Measurements from ENCODE around the gene ACVR1B. TPM values are rescaled to one million over a fixed set of nuclear protein-coding genes. Genes with fewer than 3 reads are reported as not detected.

The ACVR1B gene
- total and polyA plus RNA-seq, 4 donors, result 4.0 to 21.9 (median 12.0) TPM

DNA sequence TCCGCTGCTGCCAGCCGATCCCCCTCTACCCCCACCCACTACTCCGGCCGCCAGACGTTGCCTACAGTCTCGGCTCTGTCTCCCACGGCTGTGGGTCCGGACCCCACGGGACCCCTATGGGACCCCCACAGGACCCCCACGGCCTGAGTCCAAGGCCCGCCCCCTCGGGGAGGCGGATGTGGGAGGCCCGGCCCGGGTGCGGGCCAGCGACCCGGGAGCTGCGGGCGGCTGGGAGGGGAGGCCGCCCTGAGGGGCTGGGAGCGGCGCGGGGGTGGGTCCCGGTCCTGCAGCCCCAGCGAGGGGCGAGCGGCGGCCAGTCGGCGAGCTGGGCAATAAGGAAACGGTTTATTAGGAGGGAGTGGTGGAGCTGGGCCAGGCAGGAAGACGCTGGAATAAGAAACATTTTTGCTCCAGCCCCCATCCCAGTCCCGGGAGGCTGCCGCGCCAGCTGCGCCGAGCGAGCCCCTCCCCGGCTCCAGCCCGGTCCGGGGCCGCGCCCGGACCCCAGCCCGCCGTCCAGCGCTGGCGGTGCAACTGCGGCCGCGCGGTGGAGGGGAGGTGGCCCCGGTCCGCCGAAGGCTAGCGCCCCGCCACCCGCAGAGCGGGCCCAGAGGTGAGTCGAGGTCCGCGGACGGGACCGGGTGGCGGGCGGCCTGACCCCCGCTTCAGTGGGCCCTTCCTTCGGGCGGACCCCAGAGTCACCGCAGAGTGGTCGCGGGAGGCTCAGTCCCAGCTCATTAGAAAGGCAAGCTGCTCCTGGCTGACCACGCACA lies 44.2 kb upstream of the ACVR1B start, which contains the start of gene ACVRL1:
TSS of gene ACVRL1 (plus strand) at position 422 of the 773 bp plus-strand sequence. CDS start 4,971 bp downstream, outside the sequence.
- H3K4me1 ChIP-seq (ENCODE audit: control insufficient read depth in 4 of 4, insufficient read depth in 4 of 4, low read length in 3 of 4), result peaks cover 4 to 13% (median 9%) of the 10 kb centered on the region in 4 donors

DNA sequence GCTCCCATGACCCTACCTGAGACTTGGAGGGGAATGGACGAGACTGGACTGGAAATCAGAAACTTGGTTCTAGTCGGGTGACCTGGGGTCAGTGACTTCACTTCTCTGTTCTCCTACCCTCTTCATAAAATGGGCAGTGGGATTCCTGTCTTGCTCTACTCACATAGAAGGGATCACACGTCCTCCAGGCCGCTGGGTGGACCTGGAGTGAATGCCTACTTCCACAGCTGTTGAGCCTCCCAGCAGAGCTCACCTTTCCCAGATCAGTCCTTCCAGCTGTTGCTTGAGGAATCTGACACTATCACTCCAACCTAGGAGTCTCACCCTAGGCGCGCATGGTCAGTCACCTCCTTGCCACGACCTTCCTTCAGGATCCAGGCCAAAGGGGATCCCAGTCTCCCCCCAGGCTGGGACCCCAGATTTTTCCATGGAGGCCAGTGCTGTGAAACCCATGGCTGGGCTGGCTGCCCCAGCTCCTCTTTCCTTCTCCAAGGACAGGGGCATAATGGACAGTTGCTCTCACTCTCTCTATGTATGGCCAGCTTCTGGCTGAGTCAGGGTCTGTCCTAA lies 43.6 kb upstream of the ACVR1B start:
- H3K9ac ChIP-seq (ENCODE audit: low read depth in 1 of 2, low read length in 2 of 2), result no peak overlapping the region

More for the DNA sequence above, 44.2 kb upstream of the ACVR1B start, which contains the start of gene ACVRL1:
- Histone ChIP-seq H3K9ac (ENCODE audit: low read depth in 1 of 2, low read length in 2 of 2) (no peak within 1 kb of the TSS), H3K27me3 (ENCODE audit: control insufficient read depth in 4 of 4, insufficient read depth in 4 of 4, low read length in 3 of 4) (no peaks in the 10 kb centered on the region), H3K9me3 (ENCODE audit: control insufficient read depth in 4 of 4, low read length in 3 of 4) (no peaks in the 10 kb centered on the region), H3K36me3 (ENCODE audit: control insufficient read depth in 4 of 4, insufficient read depth in 3 of 4, low read depth in 1 of 4, low read length in 3 of 4) (no peaks in the 10 kb centered on the region), H3K27ac (ENCODE audit: low read depth in 1 of 2, low read length in 2 of 2) (peak within 1 kb of the TSS in 1 of 2 donors; percentile 56), H3K4me3 (ENCODE audit: low read depth in 1 of 3, low read length in 3 of 3) (peak within 1 kb of the TSS in 1 of 3 donors; percentile 53)
- no peak for TF ChIP-seq FOXA2 (IDR thresholded peaks at IDR 0.05)
- no peak for TF ChIP-seq NR2F2 (IDR thresholded peaks at IDR 0.05)
- TF ChIP-seq YY1 (IDR thresholded peaks at IDR 0.05), result no peak
- TF ChIP-seq, protein P1, sequence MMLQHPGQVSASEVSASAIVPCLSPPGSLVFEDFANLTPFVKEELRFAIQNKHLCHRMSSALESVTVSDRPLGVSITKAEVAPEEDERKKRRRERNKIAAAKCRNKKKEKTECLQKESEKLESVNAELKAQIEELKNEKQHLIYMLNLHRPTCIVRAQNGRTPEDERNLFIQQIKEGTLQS (IDR thresholded peaks at IDR 0.05), result no peak
- no peak for TF ChIP-seq RXRA (IDR thresholded peaks at IDR 0.05)
- no peak for TF ChIP-seq EGR1 (IDR thresholded peaks at IDR 0.05; ENCODE audit: low read depth in 2 of 2)
- no peak for TF ChIP-seq FOXA1 (IDR thresholded peaks at IDR 0.05)
- no peak for TF ChIP-seq TAF1 (conservative IDR thresholded peaks at IDR 0.05)
- TF ChIP-seq, protein P2, sequence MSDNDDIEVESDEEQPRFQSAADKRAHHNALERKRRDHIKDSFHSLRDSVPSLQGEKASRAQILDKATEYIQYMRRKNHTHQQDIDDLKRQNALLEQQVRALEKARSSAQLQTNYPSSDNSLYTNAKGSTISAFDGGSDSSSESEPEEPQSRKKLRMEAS (IDR thresholded peaks at IDR 0.05), result no peak
- DNase-seq (ENCODE audit: low spot score), result no peak
- WGBS, result 16% methylated on average over 74 of the region's 74 CpGs

More for the DNA sequence above, 43.6 kb upstream of the ACVR1B start:
- no peak for DNase-seq (ENCODE audit: low spot score)
- WGBS, result 79% methylated on average over 7 of the region's 7 CpGs
- Histone ChIP-seq H3K9me3 (ENCODE audit: control insufficient read depth in 4 of 4, low read length in 3 of 4) (no peaks in the 10 kb centered on the region), H3K4me1 (ENCODE audit: control insufficient read depth in 4 of 4, insufficient read depth in 4 of 4, low read length in 3 of 4) (peaks cover 4 to 13% (median 9%) of the 10 kb centered on the region in 4 donors), H3K36me3 (ENCODE audit: control insufficient read depth in 4 of 4, insufficient read depth in 3 of 4, low read depth in 1 of 4, low read length in 3 of 4) (no peaks in the 10 kb centered on the region), H3K4me3 (ENCODE audit: low read depth in 1 of 3, low read length in 3 of 3) (peak overlapping the region in 1 of 3 donors; percentile 53), H3K27ac (ENCODE audit: low read depth in 1 of 2, low read length in 2 of 2) (peak overlapping the region in 1 of 2 donors; percentile 56), H3K27me3 (ENCODE audit: control insufficient read depth in 4 of 4, insufficient read depth in 4 of 4, low read length in 3 of 4) (no peaks in the 10 kb centered on the region)
- TF ChIP-seq HNF4A (conservative IDR thresholded peaks at IDR 0.05) (no peak), FOXA2 (IDR thresholded peaks at IDR 0.05) (no peak), NR2F2 (IDR thresholded peaks at IDR 0.05) (no peak), GABPA (IDR thresholded peaks at IDR 0.05 in 1 of 2, conservative IDR thresholded peaks at IDR 0.05 in 1 of 2) (no peak), RXRA (IDR thresholded peaks at IDR 0.05) (no peak), TAF1 (conservative IDR thresholded peaks at IDR 0.05) (no peak), FOXA1 (IDR thresholded peaks at IDR 0.05) (no peak), SP1 (IDR thresholded peaks at IDR 0.05) (no peak), HNF4G (IDR thresholded peaks at IDR 0.05) (no peak), EGR1 (IDR thresholded peaks at IDR 0.05; ENCODE audit: low read depth in 2 of 2) (no peak), JUND (IDR thresholded peaks at IDR 0.05) (no peak), RAD21 (IDR thresholded peaks at IDR 0.05) (no peak), YY1 (IDR thresholded peaks at IDR 0.05) (no peak)
- TF ChIP-seq, protein P2 (IDR thresholded peaks at IDR 0.05), result no peak
- TF ChIP-seq, protein P1 (IDR thresholded peaks at IDR 0.05), result no peak
- TF ChIP-seq, protein P3, sequence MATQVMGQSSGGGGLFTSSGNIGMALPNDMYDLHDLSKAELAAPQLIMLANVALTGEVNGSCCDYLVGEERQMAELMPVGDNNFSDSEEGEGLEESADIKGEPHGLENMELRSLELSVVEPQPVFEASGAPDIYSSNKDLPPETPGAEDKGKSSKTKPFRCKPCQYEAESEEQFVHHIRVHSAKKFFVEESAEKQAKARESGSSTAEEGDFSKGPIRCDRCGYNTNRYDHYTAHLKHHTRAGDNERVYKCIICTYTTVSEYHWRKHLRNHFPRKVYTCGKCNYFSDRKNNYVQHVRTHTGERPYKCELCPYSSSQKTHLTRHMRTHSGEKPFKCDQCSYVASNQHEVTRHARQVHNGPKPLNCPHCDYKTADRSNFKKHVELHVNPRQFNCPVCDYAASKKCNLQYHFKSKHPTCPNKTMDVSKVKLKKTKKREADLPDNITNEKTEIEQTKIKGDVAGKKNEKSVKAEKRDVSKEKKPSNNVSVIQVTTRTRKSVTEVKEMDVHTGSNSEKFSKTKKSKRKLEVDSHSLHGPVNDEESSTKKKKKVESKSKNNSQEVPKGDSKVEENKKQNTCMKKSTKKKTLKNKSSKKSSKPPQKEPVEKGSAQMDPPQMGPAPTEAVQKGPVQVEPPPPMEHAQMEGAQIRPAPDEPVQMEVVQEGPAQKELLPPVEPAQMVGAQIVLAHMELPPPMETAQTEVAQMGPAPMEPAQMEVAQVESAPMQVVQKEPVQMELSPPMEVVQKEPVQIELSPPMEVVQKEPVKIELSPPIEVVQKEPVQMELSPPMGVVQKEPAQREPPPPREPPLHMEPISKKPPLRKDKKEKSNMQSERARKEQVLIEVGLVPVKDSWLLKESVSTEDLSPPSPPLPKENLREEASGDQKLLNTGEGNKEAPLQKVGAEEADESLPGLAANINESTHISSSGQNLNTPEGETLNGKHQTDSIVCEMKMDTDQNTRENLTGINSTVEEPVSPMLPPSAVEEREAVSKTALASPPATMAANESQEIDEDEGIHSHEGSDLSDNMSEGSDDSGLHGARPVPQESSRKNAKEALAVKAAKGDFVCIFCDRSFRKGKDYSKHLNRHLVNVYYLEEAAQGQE (IDR thresholded peaks at IDR 0.05), result no peak
- TF ChIP-seq, protein P4, sequence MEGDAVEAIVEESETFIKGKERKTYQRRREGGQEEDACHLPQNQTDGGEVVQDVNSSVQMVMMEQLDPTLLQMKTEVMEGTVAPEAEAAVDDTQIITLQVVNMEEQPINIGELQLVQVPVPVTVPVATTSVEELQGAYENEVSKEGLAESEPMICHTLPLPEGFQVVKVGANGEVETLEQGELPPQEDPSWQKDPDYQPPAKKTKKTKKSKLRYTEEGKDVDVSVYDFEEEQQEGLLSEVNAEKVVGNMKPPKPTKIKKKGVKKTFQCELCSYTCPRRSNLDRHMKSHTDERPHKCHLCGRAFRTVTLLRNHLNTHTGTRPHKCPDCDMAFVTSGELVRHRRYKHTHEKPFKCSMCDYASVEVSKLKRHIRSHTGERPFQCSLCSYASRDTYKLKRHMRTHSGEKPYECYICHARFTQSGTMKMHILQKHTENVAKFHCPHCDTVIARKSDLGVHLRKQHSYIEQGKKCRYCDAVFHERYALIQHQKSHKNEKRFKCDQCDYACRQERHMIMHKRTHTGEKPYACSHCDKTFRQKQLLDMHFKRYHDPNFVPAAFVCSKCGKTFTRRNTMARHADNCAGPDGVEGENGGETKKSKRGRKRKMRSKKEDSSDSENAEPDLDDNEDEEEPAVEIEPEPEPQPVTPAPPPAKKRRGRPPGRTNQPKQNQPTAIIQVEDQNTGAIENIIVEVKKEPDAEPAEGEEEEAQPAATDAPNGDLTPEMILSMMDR (IDR thresholded peaks at IDR 0.05; ENCODE audit: low read depth, low read length, missing input control), result no peak
- TF ChIP-seq, protein P5, sequence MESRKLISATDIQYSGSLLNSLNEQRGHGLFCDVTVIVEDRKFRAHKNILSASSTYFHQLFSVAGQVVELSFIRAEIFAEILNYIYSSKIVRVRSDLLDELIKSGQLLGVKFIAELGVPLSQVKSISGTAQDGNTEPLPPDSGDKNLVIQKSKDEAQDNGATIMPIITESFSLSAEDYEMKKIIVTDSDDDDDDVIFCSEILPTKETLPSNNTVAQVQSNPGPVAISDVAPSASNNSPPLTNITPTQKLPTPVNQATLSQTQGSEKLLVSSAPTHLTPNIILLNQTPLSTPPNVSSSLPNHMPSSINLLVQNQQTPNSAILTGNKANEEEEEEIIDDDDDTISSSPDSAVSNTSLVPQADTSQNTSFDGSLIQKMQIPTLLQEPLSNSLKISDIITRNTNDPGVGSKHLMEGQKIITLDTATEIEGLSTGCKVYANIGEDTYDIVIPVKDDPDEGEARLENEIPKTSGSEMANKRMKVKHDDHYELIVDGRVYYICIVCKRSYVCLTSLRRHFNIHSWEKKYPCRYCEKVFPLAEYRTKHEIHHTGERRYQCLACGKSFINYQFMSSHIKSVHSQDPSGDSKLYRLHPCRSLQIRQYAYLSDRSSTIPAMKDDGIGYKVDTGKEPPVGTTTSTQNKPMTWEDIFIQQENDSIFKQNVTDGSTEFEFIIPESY (IDR thresholded peaks at IDR 0.05), result no peak

Data from liver (tissue), 9 donors.